Measurements from ENCODE around the gene BDKRB1.

DNA sequence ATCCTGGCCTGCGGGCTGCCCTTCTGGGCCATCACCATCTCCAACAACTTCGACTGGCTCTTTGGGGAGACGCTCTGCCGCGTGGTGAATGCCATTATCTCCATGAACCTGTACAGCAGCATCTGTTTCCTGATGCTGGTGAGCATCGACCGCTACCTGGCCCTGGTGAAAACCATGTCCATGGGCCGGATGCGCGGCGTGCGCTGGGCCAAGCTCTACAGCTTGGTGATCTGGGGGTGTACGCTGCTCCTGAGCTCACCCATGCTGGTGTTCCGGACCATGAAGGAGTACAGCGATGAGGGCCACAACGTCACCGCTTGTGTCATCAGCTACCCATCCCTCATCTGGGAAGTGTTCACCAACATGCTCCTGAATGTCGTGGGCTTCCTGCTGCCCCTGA lies 15.4 kb upstream of the BDKRB1 start:
- TF ChIP-seq, protein P1, sequence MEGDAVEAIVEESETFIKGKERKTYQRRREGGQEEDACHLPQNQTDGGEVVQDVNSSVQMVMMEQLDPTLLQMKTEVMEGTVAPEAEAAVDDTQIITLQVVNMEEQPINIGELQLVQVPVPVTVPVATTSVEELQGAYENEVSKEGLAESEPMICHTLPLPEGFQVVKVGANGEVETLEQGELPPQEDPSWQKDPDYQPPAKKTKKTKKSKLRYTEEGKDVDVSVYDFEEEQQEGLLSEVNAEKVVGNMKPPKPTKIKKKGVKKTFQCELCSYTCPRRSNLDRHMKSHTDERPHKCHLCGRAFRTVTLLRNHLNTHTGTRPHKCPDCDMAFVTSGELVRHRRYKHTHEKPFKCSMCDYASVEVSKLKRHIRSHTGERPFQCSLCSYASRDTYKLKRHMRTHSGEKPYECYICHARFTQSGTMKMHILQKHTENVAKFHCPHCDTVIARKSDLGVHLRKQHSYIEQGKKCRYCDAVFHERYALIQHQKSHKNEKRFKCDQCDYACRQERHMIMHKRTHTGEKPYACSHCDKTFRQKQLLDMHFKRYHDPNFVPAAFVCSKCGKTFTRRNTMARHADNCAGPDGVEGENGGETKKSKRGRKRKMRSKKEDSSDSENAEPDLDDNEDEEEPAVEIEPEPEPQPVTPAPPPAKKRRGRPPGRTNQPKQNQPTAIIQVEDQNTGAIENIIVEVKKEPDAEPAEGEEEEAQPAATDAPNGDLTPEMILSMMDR (IDR thresholded peaks at IDR 0.05; ENCODE audit: insufficient read depth, low read depth, low read length) = no peak
- TF ChIP-seq EZH2 (IDR thresholded peaks at IDR 0.05; ENCODE audit: insufficient read depth, low read length) = no peak
